Neural cell (in vitro differentiated cells): ENCODE measurements around the gene CDK15. TPM values are rescaled to one million over a fixed set of nuclear protein-coding genes. Genes with fewer than 3 reads are reported as not detected.

Source experiments
- H2AFZ ChIP-seq: fragments of 200-600, 300-800 bp; sonication (generic), shearing (Covaris generic); 2 replicates; pipeline ENCODE4 v1.6.0; 2014; ENCODE audit warnings: low read depth, mild to moderate bottlenecking, antibody characterized with exemption, low read length, moderate library complexity
- H3F3A ChIP-seq: fragments of 200-600 bp; shearing (Covaris generic); 2 replicates; pipeline ENCODE4 v1.6.1; 2016; ENCODE audit warnings: mild to moderate bottlenecking, moderate library complexity, mixed read lengths, antibody characterized with exemption, low read length; ENCODE audit not compliant: insufficient read depth, poor library complexity, severe bottlenecking
- H3K27ac ChIP-seq: fragments of 200-600, 300-800 bp; sonication (generic), shearing (Covaris generic); 2 replicates; pipeline ENCODE4 v1.5.1; 2014; ENCODE audit warnings: mild to moderate bottlenecking, low read length, moderate library complexity
- H3K27me3 ChIP-seq: fragments of 300-800, 200-600 bp; sonication (generic), shearing (Covaris generic); 2 replicates; pipeline ENCODE4 v1.6.0; 2014; ENCODE audit warnings: mild to moderate bottlenecking, low read depth, low read length, moderate library complexity; ENCODE audit not compliant: insufficient read depth
- H3K36me3 ChIP-seq: fragments of 300-800, 200-600 bp; sonication (generic), shearing (Covaris generic); 2 replicates; pipeline ENCODE4 v1.5.1; 2014; ENCODE audit warnings: mild to moderate bottlenecking, antibody characterized with exemption, low read length, moderate library complexity; ENCODE audit not compliant: insufficient read depth
- H3K4me2 ChIP-seq: fragments of 300-800, 200-600 bp; sonication (generic), shearing (Covaris generic); 2 replicates; pipeline ENCODE4 v1.6.0; 2014; ENCODE audit warnings: mild to moderate bottlenecking, low read length
- H3K4me3 ChIP-seq: fragments of 300-800, 200-600 bp; sonication (generic), shearing (Covaris generic); 2 replicates; pipeline ENCODE4 v1.5.1; 2014; ENCODE audit warnings: mild to moderate bottlenecking, low read length, moderate library complexity
- H3K79me2 ChIP-seq: fragments of 200-600 bp; shearing (Covaris generic); replicated peaks from 2 replicates; pipeline ENCODE4 v1.6.0; 2014; ENCODE audit warnings: mild to moderate bottlenecking, low read length, moderate library complexity; ENCODE audit not compliant: insufficient read depth
- H3K9ac ChIP-seq: fragments of 300-800, 200-600 bp; sonication (generic), shearing (Covaris generic); 2 replicates; pipeline ENCODE4 v1.6.1; 2016; ENCODE audit warnings: mild to moderate bottlenecking, low read length, mixed read lengths
- H3K9me2 ChIP-seq: fragments of 200-600 bp; shearing (Covaris generic); 2 replicates; pipeline ENCODE4 v1.6.1; 2016; ENCODE audit warnings: mild to moderate bottlenecking, low read length, mixed read lengths; ENCODE audit not compliant: insufficient read depth
- H3K9me3 ChIP-seq: fragments of 200-600, 300-800 bp; sonication (generic), shearing (Covaris generic); 2 replicates; pipeline ENCODE4 v1.6.1; 2016; ENCODE audit warnings: mild to moderate bottlenecking, mixed run types, low read length, moderate library complexity, mixed read lengths
- H4K20me1 ChIP-seq: fragments of 200-600 bp; shearing (Covaris generic); 2 replicates; pipeline ENCODE4 v1.6.1; 2016; ENCODE audit warnings: mild to moderate bottlenecking, mixed run types; ENCODE audit not compliant: insufficient read depth
- EP300 ChIP-seq: fragments of 450-650 bp; conservative IDR thresholded peaks from 2 replicates; pipeline ENCODE4 v1.6.1; 2014; ENCODE audit warnings: antibody characterized with exemption, mild to moderate bottlenecking, moderate library complexity; ENCODE audit not compliant: poor library complexity, severe bottlenecking
- EZH2 ChIP-seq: fragments of 200-600, 300-800 bp; shearing (Covaris generic), sonication (generic); IDR thresholded peaks from 2 replicates; pipeline ENCODE4 v1.6.1; 2014; ENCODE audit warnings: antibody characterized with exemption, low read length, borderline replicate concordance, mild to moderate bottlenecking; ENCODE audit not compliant: insufficient read depth, poor library complexity, severe bottlenecking
- MXI1 ChIP-seq: fragments of 450-650 bp; conservative IDR thresholded peaks from 2 replicates; pipeline ENCODE4 v1.6.1; 2014; ENCODE audit warnings: antibody characterized with exemption, mild to moderate bottlenecking; ENCODE audit not compliant: poor library complexity, severe bottlenecking
- POLR2AphosphoS5 ChIP-seq: IDR thresholded peaks from 2 replicates; pipeline ENCODE4 v1.6.1; 2012
- RAD21 ChIP-seq: fragments of 450-650 bp; conservative IDR thresholded peaks from 2 replicates; pipeline ENCODE4 v1.6.1; 2014; ENCODE audit warnings: antibody characterized with exemption, mild to moderate bottlenecking, moderate library complexity
- SMC3 ChIP-seq: fragments of 450-650 bp; conservative IDR thresholded peaks from 2 replicates; pipeline ENCODE4 v1.6.1; 2014; ENCODE audit warnings: antibody characterized with exemption, mild to moderate bottlenecking, moderate library complexity; ENCODE audit not compliant: poor library complexity
- TAF1 ChIP-seq: IDR thresholded peaks from 2 replicates; pipeline ENCODE4 v1.6.1; 2012; ENCODE audit warnings: low read depth
- polyA plus RNA-seq: library from polyadenylated mRNA; depleted of rRNA; stranded (reverse); fragments of >200 nt; gene quantifications from 2 replicates; pipeline ENCODE4 v1.2.3, GENCODE V29; 2014
- TF ChIP-seq, protein P1 (sequence below): fragments of 450-650 bp; IDR thresholded peaks from 2 replicates; pipeline ENCODE4 v1.5.1; 2014; ENCODE audit warnings: antibody characterized with exemption, mild to moderate bottlenecking, moderate library complexity; ENCODE audit not compliant: poor library complexity, severe bottlenecking
- TF ChIP-seq, protein P2 (sequence below): IDR thresholded peaks from 2 replicates; pipeline ENCODE4 v1.6.1; 2012; ENCODE audit warnings: borderline replicate concordance

Gene CDK15
- polyA plus RNA-seq, 1 donor from 2014 or later = 0.09 TPM

DNA sequence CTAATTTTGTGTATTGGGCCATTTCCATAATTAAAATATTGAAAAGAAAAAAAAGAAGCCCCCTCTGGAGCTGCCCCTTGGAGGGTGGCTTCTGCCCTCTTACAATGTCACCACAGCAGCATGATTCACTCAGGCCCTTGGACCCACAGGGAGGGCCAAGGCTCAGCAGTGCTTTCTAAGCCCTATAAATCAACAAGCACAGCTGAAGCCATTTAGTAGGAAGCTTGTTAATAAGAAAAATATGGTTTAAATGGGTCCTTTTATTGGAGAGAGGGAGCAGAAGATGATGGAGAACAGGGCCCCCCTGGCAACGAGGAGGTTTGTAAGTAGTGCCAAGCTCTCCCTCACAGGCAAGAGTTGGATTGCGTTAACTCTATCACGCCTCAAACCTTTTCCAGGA, 119.7 kb downstream of the CDK15 start:
- no peak overlapping the region for H3K4me2 ChIP-seq
- no peaks in the 10 kb centered on the region for H3K36me3 ChIP-seq
- H3K27me3 ChIP-seq = no peaks in the 10 kb centered on the region
- TF ChIP-seq, protein P1, sequence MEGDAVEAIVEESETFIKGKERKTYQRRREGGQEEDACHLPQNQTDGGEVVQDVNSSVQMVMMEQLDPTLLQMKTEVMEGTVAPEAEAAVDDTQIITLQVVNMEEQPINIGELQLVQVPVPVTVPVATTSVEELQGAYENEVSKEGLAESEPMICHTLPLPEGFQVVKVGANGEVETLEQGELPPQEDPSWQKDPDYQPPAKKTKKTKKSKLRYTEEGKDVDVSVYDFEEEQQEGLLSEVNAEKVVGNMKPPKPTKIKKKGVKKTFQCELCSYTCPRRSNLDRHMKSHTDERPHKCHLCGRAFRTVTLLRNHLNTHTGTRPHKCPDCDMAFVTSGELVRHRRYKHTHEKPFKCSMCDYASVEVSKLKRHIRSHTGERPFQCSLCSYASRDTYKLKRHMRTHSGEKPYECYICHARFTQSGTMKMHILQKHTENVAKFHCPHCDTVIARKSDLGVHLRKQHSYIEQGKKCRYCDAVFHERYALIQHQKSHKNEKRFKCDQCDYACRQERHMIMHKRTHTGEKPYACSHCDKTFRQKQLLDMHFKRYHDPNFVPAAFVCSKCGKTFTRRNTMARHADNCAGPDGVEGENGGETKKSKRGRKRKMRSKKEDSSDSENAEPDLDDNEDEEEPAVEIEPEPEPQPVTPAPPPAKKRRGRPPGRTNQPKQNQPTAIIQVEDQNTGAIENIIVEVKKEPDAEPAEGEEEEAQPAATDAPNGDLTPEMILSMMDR = no peak
- TF ChIP-seq TAF1 (no peak), EP300 (no peak), SMC3 (no peak), EZH2 (no peak), RAD21 (no peak), POLR2AphosphoS5 (no peak), MXI1 (no peak)
- TF ChIP-seq, protein P2, sequence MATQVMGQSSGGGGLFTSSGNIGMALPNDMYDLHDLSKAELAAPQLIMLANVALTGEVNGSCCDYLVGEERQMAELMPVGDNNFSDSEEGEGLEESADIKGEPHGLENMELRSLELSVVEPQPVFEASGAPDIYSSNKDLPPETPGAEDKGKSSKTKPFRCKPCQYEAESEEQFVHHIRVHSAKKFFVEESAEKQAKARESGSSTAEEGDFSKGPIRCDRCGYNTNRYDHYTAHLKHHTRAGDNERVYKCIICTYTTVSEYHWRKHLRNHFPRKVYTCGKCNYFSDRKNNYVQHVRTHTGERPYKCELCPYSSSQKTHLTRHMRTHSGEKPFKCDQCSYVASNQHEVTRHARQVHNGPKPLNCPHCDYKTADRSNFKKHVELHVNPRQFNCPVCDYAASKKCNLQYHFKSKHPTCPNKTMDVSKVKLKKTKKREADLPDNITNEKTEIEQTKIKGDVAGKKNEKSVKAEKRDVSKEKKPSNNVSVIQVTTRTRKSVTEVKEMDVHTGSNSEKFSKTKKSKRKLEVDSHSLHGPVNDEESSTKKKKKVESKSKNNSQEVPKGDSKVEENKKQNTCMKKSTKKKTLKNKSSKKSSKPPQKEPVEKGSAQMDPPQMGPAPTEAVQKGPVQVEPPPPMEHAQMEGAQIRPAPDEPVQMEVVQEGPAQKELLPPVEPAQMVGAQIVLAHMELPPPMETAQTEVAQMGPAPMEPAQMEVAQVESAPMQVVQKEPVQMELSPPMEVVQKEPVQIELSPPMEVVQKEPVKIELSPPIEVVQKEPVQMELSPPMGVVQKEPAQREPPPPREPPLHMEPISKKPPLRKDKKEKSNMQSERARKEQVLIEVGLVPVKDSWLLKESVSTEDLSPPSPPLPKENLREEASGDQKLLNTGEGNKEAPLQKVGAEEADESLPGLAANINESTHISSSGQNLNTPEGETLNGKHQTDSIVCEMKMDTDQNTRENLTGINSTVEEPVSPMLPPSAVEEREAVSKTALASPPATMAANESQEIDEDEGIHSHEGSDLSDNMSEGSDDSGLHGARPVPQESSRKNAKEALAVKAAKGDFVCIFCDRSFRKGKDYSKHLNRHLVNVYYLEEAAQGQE = no peak
- H3F3A ChIP-seq = no peaks in the 10 kb centered on the region
- H3K4me3 ChIP-seq = no peak overlapping the region
- H3K9me2 ChIP-seq = no peaks in the 10 kb centered on the region
- no peaks in the 10 kb centered on the region for H3K79me2 ChIP-seq
- no peak overlapping the region for H2AFZ ChIP-seq
- no peak overlapping the region for H3K9ac ChIP-seq
- H3K27ac ChIP-seq = no peak overlapping the region
- no peaks in the 10 kb centered on the region for H4K20me1 ChIP-seq
- no peaks in the 10 kb centered on the region for H3K9me3 ChIP-seq

DNA sequence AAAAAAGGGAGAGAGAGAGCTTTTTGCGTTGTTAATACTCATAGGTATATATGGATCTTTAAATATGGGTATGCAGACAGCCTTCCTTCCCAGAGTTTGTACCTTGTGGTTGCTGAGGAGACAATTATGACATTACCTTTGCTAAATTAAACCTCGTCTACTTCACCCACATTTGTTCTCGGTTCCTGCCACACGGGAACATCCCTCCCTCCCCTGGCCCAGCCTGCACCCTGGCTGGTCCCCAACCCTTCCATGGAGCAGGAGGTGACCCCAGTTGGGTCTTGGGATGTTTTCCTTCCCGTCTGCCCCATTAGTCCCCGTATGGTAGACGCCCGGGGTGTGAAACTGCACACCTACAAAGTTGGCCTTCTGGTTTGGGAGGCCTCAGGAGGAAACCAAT, 122.0 kb downstream of the CDK15 start:
- no peak overlapping the region for H3K4me3 ChIP-seq
- H2AFZ ChIP-seq = no peak overlapping the region
- H3K4me2 ChIP-seq = no peak overlapping the region
- TF ChIP-seq POLR2AphosphoS5 (no peak), EP300 (no peak), EZH2 (no peak), TAF1 (no peak), RAD21 (no peak), MXI1 (no peak), SMC3 (no peak)
- TF ChIP-seq, protein P1 = no peak
- TF ChIP-seq, protein P2 = no peak
- no peaks in the 10 kb centered on the region for H3K9me3 ChIP-seq
- no peak overlapping the region for H3K9ac ChIP-seq
- no peaks in the 10 kb centered on the region for H3K9me2 ChIP-seq
- no peaks in the 10 kb centered on the region for H3F3A ChIP-seq
- no peaks in the 10 kb centered on the region for H3K36me3 ChIP-seq
- no peaks in the 10 kb centered on the region for H3K79me2 ChIP-seq
- no peak overlapping the region for H3K27ac ChIP-seq
- H4K20me1 ChIP-seq = no peaks in the 10 kb centered on the region
- H3K27me3 ChIP-seq = no peaks in the 10 kb centered on the region
